ENCODE measurements around the gene ZNF771.

ZNF771 gene

GRCh38 chr16:30397056-30397455 is 10.3 kb upstream of the ZNF771 start:
- Histone ChIP-seq H3K4me3 (ENCODE audit: insufficient read depth, low read length, poor library complexity, severe bottlenecking) (no peak overlapping the region), H3F3A (ENCODE audit: insufficient read depth) (peaks cover 8% of the 10 kb centered on the region; the same call in 1 of the 2 replicates), H3K27ac (ENCODE audit: low read depth, low read length) (no peak overlapping the region), H3K79me2 (ENCODE audit: insufficient read depth, low read length) (peaks cover 13% of the 10 kb centered on the region; the same call in 1 of the 2 replicates), H3K9me3 (ENCODE audit: insufficient read depth, low read length) (no peaks in the 10 kb centered on the region), H3K27me3 (ENCODE audit: low read length) (no peaks in the 10 kb centered on the region), H3K9ac (ENCODE audit: low read length) (no peak overlapping the region), H3K36me3 (ENCODE audit: low read length) (no peaks in the 10 kb centered on the region), H2AFZ (ENCODE audit: low read depth, low read length, severe bottlenecking) (no peak overlapping the region), H4K20me1 (ENCODE audit: low read depth, low read length) (no peaks in the 10 kb centered on the region), H3K4me2 (ENCODE audit: low read depth, low read length, poor library complexity, severe bottlenecking) (no peak overlapping the region), H3K9me2 (replicated peaks; ENCODE audit: insufficient read depth, low read length) (no peaks in the 10 kb centered on the region)
- TF ChIP-seq CTCF (IDR thresholded peaks at IDR 0.05; ENCODE audit: insufficient read depth, low read length, poor library complexity, severe bottlenecking) (no peak), EZH2phosphoT487 (conservative IDR thresholded peaks at IDR 0.05; ENCODE audit: low read length) (no peak)

- Histone ChIP-seq H3K79me2 (ENCODE audit: insufficient read depth, low read length) (peaks cover 13% of the 10 kb centered on the region; the same call in 1 of the 2 replicates), H3F3A (ENCODE audit: insufficient read depth) (peaks cover 8% of the 10 kb centered on the region; the same call in 1 of the 2 replicates), H3K9me2 (replicated peaks; ENCODE audit: insufficient read depth, low read length) (no peaks in the 10 kb centered on the region), H3K27ac (ENCODE audit: low read depth, low read length) (no peak overlapping the region), H3K36me3 (ENCODE audit: low read length) (no peaks in the 10 kb centered on the region), H3K4me3 (ENCODE audit: insufficient read depth, low read length, poor library complexity, severe bottlenecking) (no peak overlapping the region), H3K9ac (ENCODE audit: low read length) (no peak overlapping the region), H3K9me3 (ENCODE audit: insufficient read depth, low read length) (no peaks in the 10 kb centered on the region), H4K20me1 (ENCODE audit: low read depth, low read length) (no peaks in the 10 kb centered on the region), H2AFZ (ENCODE audit: low read depth, low read length, severe bottlenecking) (no peak overlapping the region), H3K4me2 (ENCODE audit: low read depth, low read length, poor library complexity, severe bottlenecking) (no peak overlapping the region), H3K27me3 (ENCODE audit: low read length) (no peaks in the 10 kb centered on the region)
- TF ChIP-seq EZH2phosphoT487 (conservative IDR thresholded peaks at IDR 0.05; ENCODE audit: low read length) (no peak), CTCF (IDR thresholded peaks at IDR 0.05; ENCODE audit: insufficient read depth, low read length, poor library complexity, severe bottlenecking) (no peak)
Observed at GRCh38 chr16:30397776-30398660, 9.4 kb upstream of the ZNF771 start.

GRCh38 chr16:30398661-30399434 is 8.6 kb upstream of the ZNF771 start:
- Histone ChIP-seq H3K27me3 (ENCODE audit: low read length) (no peaks in the 10 kb centered on the region), H3K9me3 (ENCODE audit: insufficient read depth, low read length) (no peaks in the 10 kb centered on the region), H2AFZ (ENCODE audit: low read depth, low read length, severe bottlenecking) (no peak overlapping the region), H3K79me2 (ENCODE audit: insufficient read depth, low read length) (peaks cover 13% of the 10 kb centered on the region; the same call in 1 of the 2 replicates), H3F3A (ENCODE audit: insufficient read depth) (peaks cover 8% of the 10 kb centered on the region; the same call in 1 of the 2 replicates), H4K20me1 (ENCODE audit: low read depth, low read length) (no peaks in the 10 kb centered on the region), H3K27ac (ENCODE audit: low read depth, low read length) (no peak overlapping the region), H3K4me3 (ENCODE audit: insufficient read depth, low read length, poor library complexity, severe bottlenecking) (no peak overlapping the region), H3K9ac (ENCODE audit: low read length) (no peak overlapping the region), H3K4me2 (ENCODE audit: low read depth, low read length, poor library complexity, severe bottlenecking) (no peak overlapping the region), H3K9me2 (replicated peaks; ENCODE audit: insufficient read depth, low read length) (no peaks in the 10 kb centered on the region), H3K36me3 (ENCODE audit: low read length) (no peaks in the 10 kb centered on the region)
- TF ChIP-seq EZH2phosphoT487 (conservative IDR thresholded peaks at IDR 0.05; ENCODE audit: low read length) (no peak), CTCF (IDR thresholded peaks at IDR 0.05; ENCODE audit: insufficient read depth, low read length, poor library complexity, severe bottlenecking) (no peak)

Data from SU-DHL-6 (cell line).